Measurements from ENCODE around the gene LRRN2. TPM values are rescaled to one million over a fixed set of nuclear protein-coding genes. Genes with fewer than 3 reads are reported as not detected.
"Not testable (repeated sequence)": the region's sequence is repeated elsewhere in the genome, so short reads cannot be mapped to it uniquely, and the experiment has no call there.

LRRN2 gene
- total RNA-seq, 1 donor from 2014 or later = 1.5 TPM

DNA sequence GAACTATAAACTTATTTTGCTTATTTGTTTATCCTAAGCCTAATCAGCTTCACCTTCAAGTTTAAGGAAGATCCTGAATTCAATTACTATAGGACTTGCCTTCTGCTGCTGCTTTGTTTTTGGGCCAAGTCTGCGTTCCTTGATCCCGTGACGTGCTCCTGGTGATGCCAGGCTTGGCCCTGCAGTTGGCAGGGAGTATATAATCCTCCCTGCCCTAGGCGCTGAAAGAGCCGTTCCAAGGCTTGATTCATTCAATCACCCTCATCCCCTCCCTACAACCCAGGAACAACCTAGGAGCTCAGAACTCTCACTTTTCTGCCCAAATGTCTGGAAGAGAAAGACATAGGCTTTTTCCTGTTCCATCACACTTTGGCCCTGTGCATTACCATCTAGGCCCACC, 12.4 kb upstream of the LRRN2 start:
- peak; percentile 50 for ATAC-seq
- DNase-seq (ENCODE audit: missing footprints) = no peak
- intact Hi-C loops (cut with DNase I) = no loop called here

DNA sequence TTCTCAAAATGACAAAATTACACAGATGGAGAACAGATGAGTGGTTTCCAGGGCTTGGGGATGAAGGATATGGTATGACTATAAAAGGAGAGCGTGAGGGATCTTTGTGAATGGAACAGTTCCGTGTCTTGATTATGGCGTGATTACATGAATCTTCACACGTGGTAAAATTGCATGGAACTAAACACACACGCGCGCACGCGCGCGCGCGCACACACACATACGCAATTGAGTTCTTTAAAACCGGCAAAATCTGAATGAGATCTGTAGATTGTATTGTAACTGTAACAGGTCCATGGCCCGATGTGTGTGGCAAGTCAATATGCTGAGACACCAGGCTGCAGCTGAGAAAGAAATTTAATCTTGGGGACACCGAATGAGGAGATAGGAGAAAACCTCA, 11.1 kb upstream of the LRRN2 start:
- no peak for ATAC-seq
- intact Hi-C loops (cut with DNase I) = no loop called here

DNA sequence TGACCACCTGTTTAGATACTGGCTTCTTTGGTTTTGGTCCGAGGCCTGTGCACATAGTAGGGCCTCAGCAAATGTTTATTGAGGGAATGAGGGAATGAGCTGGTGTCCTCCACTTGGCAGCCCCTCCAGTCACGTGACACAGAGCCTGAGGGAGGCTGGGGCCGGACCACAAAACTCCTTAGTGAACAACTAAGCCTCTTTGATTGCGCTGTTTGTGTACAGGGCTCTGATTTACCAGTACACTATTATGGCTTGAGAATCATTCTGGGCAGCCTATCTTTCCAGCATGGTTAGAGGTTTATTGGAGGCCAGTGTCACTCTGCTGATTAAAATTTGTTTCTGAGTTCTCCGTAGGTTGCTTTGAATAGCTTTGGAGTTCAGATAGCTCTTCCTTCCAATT, 10.2 kb upstream of the LRRN2 start:
- no peak for ATAC-seq
- no peak for DNase-seq (ENCODE audit: missing footprints)
- intact Hi-C loops (cut with DNase I) = no loop called here

More for the DNA sequence above, 11.1 kb upstream of the LRRN2 start:
- no peak for DNase-seq (ENCODE audit: missing footprints)

- ATAC-seq = no peak
- no peak for DNase-seq (ENCODE audit: missing footprints)
- intact Hi-C loops (cut with DNase I) = no loop called here
These were observed 8.6 kb upstream of the LRRN2 start for GRCh38 chr1:204694145-204694544.

DNA sequence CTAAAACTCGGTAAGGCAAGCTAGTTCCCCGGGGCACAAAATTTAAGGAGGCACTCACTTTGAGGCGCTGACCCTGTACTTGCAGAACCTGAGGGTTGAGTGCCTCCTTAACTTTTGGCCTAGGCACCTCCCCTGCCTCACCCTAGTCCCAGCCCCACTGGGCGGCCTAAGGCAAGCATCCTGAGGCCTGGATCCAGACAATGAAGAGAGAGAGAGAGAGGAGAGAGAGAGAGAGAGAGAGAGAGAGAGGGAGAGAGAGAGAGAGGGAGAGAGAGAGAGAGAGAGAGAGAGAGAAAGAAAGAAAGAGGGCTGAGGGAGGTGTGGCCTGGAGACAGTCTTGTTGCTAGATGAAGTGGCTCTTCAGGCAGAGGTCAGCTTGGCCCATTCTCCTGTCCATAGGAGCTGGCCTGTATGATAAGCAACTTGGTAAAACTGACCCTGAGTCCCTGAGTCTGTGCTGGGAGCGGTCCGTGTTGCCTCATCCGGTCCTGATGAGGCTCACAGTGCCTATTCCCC, 7.4 kb upstream of the LRRN2 start:
- intact Hi-C loops (cut with DNase I) = no loop called here
- no peak for DNase-seq (ENCODE audit: missing footprints)
- no peak for ATAC-seq

- no peak for ATAC-seq
- intact Hi-C loops (cut with DNase I) = no loop called here
These were observed 6.8 kb upstream of the LRRN2 start for GRCh38 chr1:204692325-204692840.

DNA sequence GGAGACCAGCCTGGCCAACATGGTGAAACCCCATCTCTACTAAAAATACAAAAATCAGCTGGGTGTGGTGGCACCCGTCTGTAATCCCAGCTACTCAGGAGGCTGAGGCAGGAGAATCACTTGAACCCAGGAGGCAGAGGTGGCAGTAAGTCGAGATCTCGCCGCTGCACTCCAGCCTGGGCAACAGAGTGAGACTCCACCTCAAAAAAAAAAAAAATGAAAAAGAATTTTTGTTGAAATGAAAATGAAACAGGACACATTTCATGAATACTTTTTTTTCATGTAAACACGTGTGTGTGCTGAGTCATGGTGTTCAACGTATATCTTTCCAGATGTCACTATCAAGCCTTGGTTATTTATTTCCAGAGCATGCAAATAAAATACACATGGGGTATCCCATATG, 5.8 kb upstream of the LRRN2 start:
- ATAC-seq; intact Hi-C loops (cut with DNase I); DNase-seq (ENCODE audit: missing footprints): not testable (repeated sequence)

More at GRCh38 chr1:204692325-204692840, 6.8 kb upstream of the LRRN2 start:
- DNase-seq (ENCODE audit: missing footprints) = no peak

DNA sequence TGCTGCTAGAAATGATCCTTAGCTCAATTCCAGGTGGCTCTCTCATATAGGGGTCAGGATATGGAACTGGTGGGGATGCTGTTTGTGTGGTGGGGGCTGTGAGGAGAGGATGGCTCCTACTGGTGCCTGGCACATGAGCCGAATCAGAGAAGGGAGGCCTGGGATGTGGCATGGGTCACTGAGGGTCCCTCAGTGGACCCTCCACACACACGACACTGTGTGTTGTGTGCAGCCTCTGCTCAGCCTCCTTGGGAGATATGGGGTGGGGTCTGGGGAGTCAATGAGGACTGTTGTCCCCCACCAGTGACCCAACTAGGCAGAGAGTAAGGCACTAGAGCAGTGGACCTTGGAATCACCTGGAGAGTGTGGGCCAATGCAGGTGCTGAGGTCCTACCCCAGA, 3.2 kb upstream of the LRRN2 start:
- no peak for ATAC-seq
- intact Hi-C loops (cut with DNase I) = no loop called here
- no peak for DNase-seq (ENCODE audit: missing footprints)

GRCh38 chr1:204688007-204688406, 2.5 kb upstream of the LRRN2 start:
- ATAC-seq (no peak), DNase-seq (ENCODE audit: missing footprints) (no peak)
- intact Hi-C loops (cut with DNase I) = no loop called here

- no peak for DNase-seq (ENCODE audit: missing footprints)
- intact Hi-C loops (cut with DNase I) = no loop called here
- ATAC-seq = no peak
These were observed 835 bp downstream of the LRRN2 start for GRCh38 chr1:204684571-204685235.

DNA sequence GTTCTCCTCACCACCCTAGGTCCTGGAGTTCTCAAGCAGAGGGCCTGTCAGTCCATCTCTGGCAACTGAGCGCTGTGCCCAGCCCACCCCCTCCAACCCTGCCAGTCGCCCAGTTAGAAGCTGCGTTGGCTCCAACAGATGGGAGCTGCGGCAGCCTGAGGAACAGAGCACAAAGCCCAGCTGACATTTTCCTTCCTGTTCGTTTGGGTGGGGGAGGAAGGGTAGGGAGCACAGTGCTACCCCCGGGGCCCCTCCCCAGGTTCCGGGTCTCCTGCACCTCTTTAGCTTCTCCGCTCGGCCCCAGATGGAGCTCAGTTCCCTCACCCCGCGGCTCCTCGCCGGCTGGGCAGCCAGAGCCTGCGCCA, 1.4 kb downstream of the LRRN2 start:
- intact Hi-C loops (cut with DNase I) = no loop called here
- ATAC-seq (no peak), DNase-seq (ENCODE audit: missing footprints) (no peak)

DNA sequence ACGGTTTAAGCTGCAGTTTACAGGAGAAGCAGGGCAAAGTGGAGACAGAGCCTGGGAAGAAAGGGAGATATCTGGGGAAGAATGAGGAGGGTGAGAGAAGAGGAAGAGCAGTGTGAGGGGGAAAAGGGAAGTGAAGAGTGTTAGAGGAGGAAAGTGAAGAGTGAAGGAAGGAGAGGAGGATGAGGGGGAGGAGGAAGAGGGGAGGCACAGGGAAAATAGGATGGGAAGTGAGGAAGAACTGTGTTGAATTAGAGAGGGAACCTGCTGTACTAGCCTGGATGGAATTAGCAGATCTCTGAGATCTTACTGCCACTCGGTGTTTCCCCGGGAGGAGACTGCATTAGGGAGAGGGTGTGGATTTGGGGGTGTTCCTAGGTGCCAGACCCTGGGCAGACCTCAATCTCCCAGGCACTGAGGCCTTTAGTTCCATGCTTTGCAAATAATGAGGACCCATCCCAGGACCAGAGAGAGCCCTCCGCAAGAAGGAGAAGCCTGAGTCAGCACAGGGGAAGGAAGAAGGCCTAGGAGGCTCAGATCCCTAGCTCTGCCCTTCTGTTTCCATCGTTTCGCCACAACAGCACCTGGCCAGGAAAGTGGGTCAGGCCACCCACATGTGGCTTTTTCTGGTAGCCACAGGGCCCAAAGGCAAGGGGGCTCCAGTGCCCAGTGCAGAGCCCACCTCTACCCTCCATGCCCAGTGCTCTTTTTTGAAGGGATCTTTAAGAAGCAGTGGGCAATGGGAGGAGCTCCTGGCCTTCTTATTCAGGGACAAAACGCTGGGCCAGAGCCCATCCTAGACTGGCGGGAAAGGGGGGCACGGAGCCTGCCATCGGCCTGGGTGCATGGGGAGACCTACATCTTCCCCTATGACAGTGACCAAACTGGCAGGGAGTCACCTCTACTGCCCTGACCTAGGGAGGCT, 2.0 kb downstream of the LRRN2 start:
- intact Hi-C loops (cut with DNase I) = no loop called here
- ATAC-seq = no peak
- DNase-seq (ENCODE audit: missing footprints) = no peak

DNA sequence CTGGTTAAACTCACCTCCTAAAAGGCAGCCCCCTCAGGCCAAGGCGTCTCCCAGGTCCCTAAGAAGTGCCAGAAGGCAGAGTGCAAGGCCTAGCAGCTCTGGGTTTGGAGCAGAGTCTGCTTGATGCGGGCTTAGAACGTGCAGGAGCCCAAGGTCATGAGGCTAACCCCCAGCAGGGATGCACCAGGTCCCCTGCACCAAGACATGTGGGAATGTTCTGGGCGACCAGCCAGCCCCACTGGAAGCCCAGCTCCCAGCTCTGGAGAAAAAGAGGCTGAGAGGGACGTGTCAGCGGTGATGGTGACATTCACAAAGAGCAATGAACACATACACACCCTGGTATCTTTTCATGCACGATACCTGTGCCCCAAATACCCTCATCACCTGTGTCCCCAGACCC, 5.1 kb downstream of the LRRN2 start:
- intact Hi-C loops (cut with DNase I) = no loop called here
- ATAC-seq = no peak
- no peak for DNase-seq (ENCODE audit: missing footprints)

GRCh38 chr1:204680051-204680450, 5.5 kb downstream of the LRRN2 start:
- intact Hi-C loops (cut with DNase I) = no loop called here
- no peak for DNase-seq (ENCODE audit: missing footprints)

DNA sequence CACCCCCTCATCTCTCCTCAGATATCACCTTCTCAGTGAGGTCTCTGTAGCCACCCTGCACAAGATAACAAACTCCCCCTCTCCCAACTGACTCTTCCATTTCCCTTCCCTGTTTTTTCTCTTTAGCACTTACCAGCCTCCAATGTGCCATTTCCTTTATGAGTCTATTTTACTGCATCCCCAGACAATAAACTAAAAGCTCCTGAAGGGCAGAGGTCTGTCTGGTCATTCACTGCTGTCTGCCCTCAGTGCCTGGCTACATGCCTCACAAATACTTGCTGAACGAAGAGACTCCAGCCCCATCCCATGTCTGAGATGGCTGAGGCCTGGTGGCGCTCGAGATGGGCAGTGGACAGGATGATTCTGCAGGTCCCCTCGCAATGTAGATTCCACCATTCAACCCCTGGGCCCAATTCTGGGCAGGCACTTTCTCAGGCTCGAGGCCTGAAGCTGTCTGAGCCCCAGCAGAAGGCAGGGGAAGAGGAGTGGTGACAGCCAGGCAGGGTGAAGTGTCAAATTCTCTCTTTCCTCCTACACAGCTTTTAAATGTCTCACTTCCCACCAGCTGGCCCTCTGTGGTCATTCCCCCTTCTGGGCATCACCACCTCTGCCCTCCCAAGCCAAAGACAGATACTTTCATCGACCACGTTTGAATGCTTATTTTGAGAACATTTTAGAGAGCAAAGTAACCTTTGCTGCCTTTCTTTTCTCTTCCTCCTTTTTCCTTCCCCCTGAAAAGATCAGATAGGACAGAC, 6.6 kb downstream of the LRRN2 start:
- DNase-seq (ENCODE audit: missing footprints) (no peak), ATAC-seq (no peak)
- intact Hi-C loops (cut with DNase I) = no loop called here

More at GRCh38 chr1:204680051-204680450, 5.5 kb downstream of the LRRN2 start:
- ATAC-seq = no peak

- no peak for ATAC-seq
These were observed 7.7 kb downstream of the LRRN2 start for GRCh38 chr1:204677864-204678263.

DNA sequence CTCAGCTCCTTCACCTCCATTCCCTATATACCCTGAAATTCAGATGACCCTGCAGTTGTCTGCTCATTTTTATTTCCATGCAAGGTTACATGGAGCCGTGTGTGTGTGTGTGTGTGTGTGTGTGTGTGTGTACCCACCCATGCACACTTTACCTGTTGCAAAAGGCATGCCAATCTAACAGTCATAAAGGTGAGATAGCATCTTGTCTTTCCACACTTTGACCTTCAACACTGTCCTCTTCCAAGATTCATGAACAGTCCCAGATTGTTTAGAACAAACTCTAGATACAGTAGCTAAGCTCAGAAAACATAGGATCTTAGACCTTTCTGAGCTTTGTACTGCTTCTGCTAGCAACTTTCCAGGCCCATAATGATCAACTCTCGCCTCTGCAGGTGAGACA, 9.5 kb downstream of the LRRN2 start:
- ATAC-seq (no peak), DNase-seq (ENCODE audit: missing footprints) (no peak)
- intact Hi-C loops (cut with DNase I) = no loop called here

More at GRCh38 chr1:204677864-204678263, 7.7 kb downstream of the LRRN2 start:
- DNase-seq (ENCODE audit: missing footprints) = no peak
- intact Hi-C loops (cut with DNase I) = no loop called here

DNA sequence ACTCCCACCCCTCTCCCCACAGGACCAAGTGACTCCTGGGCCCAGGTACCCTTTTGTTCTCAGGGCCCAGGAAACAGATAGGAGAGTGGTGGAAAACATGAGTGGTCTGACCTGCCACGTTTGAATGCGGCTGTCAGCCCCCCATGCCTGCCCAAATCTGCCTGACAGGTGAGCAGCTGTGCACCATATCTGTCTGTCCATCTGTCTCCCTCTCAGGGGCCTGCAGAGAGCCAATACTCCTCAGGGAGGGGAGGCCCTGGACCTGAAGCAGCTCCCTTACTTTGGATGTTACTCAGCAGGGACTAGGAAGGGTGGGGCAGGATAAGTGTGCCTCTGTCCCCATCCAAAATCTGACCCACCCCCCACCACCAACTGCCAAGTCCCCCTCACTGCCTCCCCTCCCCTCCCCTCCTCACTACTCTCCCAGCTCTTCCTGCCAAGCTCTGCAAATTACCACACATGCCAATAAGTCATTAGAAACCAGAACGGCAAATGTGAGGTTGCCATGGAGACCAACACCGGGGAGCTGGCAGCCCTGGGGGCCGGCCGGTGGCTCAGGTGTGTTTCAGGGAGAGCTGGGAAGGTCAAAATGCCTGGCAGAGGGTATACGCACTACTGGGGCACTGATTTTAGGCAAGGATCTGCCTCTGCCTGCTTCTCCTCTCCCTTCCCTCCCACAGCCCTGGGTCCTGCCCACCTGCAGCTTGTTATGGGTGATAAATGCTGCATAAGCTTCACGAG, 11.5 kb downstream of the LRRN2 start:
- ATAC-seq = no peak
- intact Hi-C loops (cut with DNase I) = no loop called here
- DNase-seq (ENCODE audit: missing footprints) = no peak

All from Right ventricle myocardium inferior (tissue), 1 donor.